ENCODE measurements around the gene TMEM43.
"Not testable (repeated sequence)": the region's sequence is repeated elsewhere in the genome, so short reads cannot be mapped to it uniquely, and the experiment has no call there.

Gene TMEM43

DNA sequence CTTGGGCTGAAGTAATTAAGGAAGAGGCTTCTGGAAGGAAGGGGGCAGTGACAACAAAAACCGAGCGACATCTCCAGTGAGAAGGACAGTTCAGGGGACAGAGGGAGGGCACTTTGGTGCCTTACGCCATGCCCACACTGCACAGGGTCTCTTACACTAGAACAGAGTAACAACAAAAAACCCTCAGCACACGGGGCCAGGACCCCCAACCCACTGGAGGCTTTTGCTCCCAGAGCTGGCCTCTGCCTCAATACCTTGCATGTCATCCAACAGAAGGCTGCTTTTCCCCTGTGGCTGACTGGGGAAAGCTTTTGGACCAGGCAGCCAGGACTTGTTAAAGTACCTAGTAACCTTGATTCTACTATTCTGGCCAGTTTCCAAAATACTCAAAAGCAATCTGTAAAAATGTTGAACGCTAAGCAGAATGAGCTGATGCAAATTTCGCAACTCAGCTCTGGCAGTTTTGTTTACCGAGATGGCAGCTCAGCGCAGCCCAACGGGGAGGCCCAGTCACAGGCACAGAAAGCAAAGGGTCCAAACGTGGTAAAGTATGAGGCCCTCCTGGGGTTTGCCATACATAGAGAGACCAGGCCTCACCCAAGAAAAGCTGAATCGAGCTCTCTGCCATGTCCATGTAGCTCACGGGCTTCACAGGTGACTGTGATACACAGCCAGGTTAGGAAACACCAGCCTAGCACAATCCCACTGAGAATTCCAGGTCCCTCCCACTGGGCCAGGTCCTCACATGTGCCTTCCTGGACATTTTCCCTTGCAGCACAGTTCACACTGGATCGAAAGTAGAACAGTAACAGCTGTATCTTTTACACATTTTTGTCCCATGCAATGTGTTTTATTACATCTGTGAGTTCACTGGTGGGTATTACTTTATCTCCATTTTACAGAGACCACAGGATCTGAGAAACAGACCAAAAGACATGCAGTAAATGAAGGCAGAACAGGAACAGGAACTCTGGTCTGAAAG lies 6.2 kb upstream of the TMEM43 start:
- DNase-seq (ENCODE audit: low read depth), result peak; percentile 75
- no peak overlapping the region for H3K4me3 ChIP-seq (replicated peaks; ENCODE audit: low read depth, low read length)
- TF ChIP-seq, protein P1, sequence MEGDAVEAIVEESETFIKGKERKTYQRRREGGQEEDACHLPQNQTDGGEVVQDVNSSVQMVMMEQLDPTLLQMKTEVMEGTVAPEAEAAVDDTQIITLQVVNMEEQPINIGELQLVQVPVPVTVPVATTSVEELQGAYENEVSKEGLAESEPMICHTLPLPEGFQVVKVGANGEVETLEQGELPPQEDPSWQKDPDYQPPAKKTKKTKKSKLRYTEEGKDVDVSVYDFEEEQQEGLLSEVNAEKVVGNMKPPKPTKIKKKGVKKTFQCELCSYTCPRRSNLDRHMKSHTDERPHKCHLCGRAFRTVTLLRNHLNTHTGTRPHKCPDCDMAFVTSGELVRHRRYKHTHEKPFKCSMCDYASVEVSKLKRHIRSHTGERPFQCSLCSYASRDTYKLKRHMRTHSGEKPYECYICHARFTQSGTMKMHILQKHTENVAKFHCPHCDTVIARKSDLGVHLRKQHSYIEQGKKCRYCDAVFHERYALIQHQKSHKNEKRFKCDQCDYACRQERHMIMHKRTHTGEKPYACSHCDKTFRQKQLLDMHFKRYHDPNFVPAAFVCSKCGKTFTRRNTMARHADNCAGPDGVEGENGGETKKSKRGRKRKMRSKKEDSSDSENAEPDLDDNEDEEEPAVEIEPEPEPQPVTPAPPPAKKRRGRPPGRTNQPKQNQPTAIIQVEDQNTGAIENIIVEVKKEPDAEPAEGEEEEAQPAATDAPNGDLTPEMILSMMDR (IDR thresholded peaks at IDR 0.05; ENCODE audit: low read length, missing control alignments), result no peak

DNA sequence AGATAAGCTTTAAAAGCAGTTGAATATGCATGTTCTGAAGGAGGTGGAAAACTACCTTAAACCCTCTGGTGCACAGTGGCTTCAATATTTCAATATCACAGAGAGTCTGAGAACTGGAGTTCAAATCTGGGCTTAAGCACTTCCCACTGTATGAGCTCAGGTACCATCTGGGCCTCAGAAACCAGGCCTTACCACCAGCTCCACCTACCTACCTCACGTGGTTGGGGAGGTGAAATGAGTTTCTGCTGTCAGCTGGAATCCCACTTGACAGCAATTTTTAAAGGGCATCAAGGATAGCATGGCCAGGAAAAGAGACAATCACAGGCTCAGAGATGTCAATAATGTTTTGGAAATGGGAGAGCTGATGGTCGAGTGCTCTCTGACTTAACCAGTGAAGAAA lies 5.2 kb upstream of the TMEM43 start:
- TF ChIP-seq, protein P1 (IDR thresholded peaks at IDR 0.05; ENCODE audit: low read length, missing control alignments), result no peak
- DNase-seq (ENCODE audit: low read depth), result no peak
- H3K4me3 ChIP-seq (replicated peaks; ENCODE audit: low read depth, low read length), result no peak overlapping the region

DNA sequence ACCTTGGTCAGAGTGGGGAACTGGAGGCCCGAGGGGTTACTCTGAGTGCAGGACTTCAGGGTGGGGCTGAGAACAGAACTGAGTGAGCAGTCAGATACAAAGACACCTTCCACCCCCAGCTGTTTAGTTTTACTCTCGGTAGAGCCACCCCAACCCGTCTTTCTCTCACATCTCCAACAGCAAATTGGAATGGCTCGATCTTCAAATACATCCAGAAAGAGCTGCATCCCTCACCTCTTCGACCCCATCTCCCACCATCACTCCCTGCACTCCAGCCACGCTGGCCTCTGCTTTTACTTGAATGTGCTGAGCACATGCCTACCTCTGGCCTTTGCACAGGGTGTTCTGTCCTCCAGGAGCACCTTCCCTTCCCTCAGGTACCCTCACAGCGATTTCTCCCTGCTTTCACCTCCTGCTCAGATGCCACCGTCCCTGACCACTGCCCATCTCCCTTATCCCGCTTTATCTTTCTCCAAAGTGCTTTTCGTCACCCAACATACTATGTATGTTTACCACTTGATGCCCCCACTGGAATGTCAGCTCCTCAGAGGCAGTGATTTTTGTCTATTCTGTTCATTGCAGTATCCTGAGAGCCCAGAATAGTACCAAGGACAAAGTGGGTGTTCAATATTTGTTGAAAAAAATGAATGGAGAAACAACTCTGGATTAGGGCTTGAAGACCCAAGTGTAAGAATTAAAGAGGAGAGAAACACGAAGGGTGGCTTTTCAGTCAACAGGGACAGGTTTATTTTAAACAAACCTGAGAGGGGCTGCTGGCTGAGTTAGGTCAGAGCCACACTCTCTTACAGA lies 4.5 kb upstream of the TMEM43 start:
- TF ChIP-seq, protein P1 (IDR thresholded peaks at IDR 0.05; ENCODE audit: low read length, missing control alignments), result no peak
- DNase-seq (ENCODE audit: low read depth), result no peak
- H3K4me3 ChIP-seq (replicated peaks; ENCODE audit: low read depth, low read length), result no peak overlapping the region

DNA sequence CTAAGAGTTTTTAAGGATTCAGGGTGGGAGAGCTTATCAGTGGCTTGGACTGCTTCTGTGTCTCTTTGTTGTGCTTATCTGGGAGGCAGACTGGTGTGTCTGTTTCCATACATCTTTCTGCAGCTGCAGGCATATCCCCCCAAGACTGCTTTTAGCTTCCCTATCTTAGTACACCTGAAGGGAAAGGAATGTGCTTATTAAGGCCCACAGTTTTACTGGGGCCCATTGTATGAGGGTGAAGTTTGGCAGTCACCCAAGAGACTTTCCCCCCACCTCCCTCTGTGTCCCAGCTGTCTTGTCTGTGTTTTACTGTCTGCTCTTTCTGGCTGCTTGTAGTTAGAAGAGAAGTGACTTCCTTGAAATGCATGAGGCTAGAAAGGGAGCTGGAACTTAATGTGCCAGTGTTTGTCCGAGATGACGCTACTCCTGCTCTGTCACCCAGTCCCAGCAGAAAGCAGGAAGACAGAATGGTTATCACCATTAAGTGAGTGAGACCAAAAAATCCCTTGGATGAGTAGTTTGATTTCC lies 3.9 kb upstream of the TMEM43 start:
- not testable (repeated sequence) for H3K4me3 ChIP-seq (replicated peaks; ENCODE audit: low read depth, low read length); DNase-seq (ENCODE audit: low read depth)

DNA sequence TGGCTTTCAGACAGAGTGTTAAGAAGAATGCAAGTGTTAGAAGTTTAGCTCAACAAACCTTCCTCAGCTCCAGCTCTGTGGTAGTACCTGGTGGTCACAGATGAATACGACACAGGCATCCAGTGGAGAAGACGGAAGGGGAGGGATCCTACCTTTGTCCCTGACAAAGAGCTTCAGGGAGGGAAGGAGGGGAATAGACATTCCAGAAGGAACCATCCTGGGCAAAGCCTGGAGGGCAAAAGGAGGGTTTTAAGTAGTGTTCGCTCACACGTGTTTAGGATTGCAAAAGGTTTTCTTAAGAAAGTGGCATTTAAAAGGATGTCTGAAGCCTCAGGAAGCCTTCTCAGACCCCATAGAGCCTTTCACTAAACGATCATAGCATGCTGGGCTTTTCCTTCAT lies 3.0 kb upstream of the TMEM43 start:
- H3K4me3 ChIP-seq (replicated peaks; ENCODE audit: low read depth, low read length), result no peak overlapping the region
- TF ChIP-seq, protein P1 (IDR thresholded peaks at IDR 0.05; ENCODE audit: low read length, missing control alignments), result no peak
- no peak for DNase-seq (ENCODE audit: low read depth)

DNA sequence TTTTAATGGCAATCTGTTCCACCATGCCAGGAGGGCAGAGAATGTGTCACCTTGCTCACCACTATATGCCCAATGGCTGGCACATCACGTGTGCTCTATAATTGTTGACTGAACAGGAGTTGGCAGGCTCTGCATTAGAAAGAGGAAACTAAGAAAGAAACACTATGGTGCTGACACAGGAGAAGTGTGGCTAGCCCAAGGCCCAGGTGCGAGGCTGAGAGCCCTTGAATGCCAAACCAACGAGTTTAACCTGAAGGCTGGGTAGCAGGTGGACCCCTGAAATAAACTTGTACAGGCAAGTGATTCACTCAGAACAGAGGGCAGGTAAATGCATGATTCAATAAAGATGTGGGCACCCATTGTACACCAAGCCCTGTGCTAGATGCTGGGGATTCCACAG lies 2.6 kb upstream of the TMEM43 start:
- TF ChIP-seq, protein P1 (IDR thresholded peaks at IDR 0.05; ENCODE audit: low read length, missing control alignments), result no peak
- no peak for DNase-seq (ENCODE audit: low read depth)

More for the DNA sequence above, 2.6 kb upstream of the TMEM43 start:
- no peak overlapping the region for H3K4me3 ChIP-seq (replicated peaks; ENCODE audit: low read depth, low read length)

All from fibroblast of pulmonary artery (primary cell).